GM13977 (cell line): ENCODE measurements around the gene SP3.

Source experiments
- DNase-seq: peaks from one replicate; pipeline ENCODE4 v3.0.0; 2012; ENCODE audit warnings: low spot score
- in situ Hi-C: fragments of 300-500 bp; cut with MboI; formaldehyde crosslinking; loops from one replicate; pipeline ENCODE4 v1.12.0; 2022; ENCODE audit warnings: low sequenced_read_pairs, low pct_unique_long_range_greater_than_20kb, mixed read lengths, inconsistent platforms; ENCODE audit not compliant: unreplicated experiment
- TF ChIP-seq, protein P1 (sequence below): IDR thresholded peaks from 2 replicates; pipeline ENCODE4 v1.5.1; 2012; ENCODE audit warnings: mild to moderate bottlenecking, control low read depth; ENCODE audit not compliant: insufficient read depth; ENCODE audit errors: extremely low read depth, missing control alignments

SP3 gene

DNA sequence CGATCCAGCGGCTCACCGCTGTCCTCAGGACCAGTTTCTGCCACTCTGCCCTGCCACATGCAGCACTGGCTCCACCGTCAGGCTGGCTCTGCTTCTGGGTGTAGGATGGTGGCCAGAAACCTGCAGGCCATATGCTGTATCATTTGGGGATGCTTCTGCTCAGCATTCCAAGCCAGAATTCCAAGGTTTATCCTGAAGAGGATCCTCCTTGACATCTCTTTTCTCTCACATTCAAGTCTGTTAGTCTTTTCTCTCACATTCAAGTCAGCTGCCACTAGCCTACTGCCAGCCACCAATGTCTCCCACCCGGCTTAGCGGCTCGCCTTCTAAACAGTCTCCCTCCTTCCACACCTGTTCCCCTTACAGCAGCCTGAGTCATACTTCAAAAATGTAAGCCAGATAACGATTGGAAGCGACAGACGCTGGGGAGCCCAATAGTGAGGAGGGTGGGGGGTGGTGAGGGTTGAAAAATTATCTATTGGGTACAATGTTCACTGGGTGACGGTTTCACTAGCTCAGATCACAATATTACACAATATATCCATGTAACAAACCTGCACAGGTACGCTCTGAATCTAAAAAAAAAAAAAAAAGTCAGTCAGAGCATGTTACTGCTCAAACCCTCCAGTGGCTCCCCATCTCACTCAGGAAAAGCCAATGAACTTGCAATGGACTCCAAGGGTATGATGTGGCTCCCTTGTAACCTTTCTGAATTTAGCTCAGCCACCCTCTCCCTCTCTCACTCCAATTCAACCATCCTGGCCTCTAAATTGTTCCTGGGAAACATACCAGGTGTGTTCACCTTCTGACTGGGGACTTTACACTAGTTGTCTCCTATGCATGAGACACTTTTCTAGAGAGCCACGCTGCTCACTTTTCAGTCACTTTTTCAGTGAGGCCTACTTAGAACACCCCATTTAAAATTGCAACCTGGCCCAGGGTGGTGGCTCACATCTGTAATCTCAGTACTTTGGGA, 38.8 kb upstream of the SP3 start:
- TF ChIP-seq, protein P1, sequence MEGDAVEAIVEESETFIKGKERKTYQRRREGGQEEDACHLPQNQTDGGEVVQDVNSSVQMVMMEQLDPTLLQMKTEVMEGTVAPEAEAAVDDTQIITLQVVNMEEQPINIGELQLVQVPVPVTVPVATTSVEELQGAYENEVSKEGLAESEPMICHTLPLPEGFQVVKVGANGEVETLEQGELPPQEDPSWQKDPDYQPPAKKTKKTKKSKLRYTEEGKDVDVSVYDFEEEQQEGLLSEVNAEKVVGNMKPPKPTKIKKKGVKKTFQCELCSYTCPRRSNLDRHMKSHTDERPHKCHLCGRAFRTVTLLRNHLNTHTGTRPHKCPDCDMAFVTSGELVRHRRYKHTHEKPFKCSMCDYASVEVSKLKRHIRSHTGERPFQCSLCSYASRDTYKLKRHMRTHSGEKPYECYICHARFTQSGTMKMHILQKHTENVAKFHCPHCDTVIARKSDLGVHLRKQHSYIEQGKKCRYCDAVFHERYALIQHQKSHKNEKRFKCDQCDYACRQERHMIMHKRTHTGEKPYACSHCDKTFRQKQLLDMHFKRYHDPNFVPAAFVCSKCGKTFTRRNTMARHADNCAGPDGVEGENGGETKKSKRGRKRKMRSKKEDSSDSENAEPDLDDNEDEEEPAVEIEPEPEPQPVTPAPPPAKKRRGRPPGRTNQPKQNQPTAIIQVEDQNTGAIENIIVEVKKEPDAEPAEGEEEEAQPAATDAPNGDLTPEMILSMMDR: peak; percentile 27
- in situ Hi-C loops: no loop called here
- DNase-seq: no peak

DNA sequence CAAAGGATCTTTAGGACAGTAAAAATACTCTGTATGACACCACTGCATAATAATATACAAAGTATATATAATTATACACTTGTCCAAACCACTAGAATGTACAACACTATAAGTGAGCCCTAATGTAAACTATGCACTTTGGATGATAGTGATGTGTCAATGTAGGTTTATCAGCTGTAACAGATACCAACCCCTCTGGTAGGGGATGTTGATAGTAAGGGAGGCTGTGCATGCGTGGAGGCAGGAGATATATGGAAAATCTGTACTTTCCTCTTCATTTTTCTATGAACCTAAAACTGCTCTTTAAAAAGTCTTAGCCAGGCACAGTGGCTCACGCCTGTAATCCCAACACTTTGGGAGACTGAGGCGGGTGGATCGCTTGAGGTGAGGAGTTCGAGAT, 37.5 kb upstream of the SP3 start:
- in situ Hi-C loops: no loop called here
- TF ChIP-seq, protein P1: no peak
- no peak for DNase-seq

DNA sequence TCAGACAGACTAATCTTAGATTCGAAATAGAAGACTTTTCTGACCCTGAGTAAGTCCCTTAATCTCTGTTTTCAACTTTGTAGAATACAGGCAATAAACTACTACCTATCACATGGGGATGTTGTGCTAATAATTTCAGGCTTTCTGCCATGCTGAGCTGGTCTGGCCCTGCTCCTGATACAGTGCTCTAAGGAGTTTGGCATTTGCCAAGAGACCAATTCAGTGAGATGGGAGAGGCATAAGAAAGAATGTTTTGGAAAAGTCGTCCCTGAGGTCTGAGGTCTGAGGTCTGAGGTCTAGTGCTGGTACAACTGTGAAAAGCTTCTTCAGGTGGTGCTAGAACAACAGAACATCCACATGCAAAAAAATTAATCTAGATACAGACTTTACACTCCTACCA, 35.9 kb upstream of the SP3 start:
- DNase-seq: no peak
- in situ Hi-C loops: no loop called here
- TF ChIP-seq, protein P1: no peak

DNA sequence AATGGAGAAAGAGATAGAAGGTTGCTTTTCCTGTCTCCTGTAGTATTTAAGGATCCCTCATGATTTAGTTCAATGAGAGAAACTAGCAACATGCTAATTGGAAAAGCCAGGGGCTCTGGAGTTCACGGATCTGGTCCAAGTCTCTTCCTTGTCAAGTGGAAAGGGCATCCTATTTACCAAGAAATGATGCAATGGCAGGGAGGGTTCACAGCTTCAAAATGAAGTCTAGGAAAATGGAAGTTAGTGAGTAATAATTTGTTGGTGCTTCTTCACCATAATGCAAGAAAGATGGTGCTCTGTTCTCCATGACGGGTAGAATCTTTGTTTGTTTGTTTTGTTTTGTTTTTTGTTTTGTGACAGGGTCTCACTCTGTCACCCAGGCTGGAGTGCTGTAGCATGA, 34.6 kb upstream of the SP3 start:
- TF ChIP-seq, protein P1: no peak
- DNase-seq: no peak
- in situ Hi-C loops: no loop called here

DNA sequence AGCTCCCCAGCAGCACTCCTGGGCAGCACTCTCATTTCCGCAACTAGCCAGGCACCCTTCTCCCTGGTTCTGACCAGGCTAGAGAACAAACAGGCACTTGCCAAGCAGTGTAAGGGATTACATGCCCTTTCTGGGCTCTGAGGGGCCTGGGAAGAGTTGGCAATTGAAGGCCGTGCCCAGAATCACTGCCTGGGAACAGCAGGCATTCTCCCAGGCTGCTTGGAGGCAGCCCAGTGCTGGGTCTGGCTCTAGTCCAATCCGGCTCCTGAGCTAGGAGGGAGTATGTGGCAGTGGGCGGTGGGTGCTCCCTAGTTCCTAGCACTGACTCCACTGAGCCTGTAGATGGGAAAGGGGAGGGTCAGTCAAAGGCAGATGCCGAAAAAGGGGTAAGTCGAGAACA, 34.1 kb upstream of the SP3 start:
- TF ChIP-seq, protein P1: no peak
- DNase-seq: no peak
- in situ Hi-C loops: no loop called here

DNA sequence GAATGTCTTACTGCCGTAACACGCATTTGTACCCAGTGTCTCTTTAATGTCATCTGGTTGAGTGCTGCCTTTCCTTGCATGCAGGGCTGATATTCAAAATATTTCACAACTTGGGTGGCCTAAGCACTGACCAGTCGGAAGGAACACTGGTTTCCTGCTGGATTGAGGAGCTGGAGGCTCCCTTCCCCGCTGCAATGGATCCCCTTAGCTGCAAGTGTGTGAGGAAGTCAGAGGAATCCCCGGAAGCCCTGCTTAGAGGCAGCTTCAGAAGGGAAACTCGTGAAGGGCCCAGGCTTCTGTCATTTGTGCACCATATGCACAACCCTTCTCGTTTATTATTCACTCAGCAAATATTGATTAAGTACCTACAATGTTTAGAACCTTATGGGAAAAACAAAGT, 33.2 kb upstream of the SP3 start:
- in situ Hi-C loops: no loop called here
- TF ChIP-seq, protein P1: no peak

More for the DNA sequence above, 33.2 kb upstream of the SP3 start:
- no peak for DNase-seq
